ENCODE data around the gene ZDHHC8. TPM values are rescaled to one million over a fixed set of nuclear protein-coding genes. Genes with fewer than 3 reads are reported as not detected.

ZDHHC8 gene
- total and polyA plus RNA-seq, 12 donors, result 5.7 to 109 (median 36.1) TPM

GRCh38 chr22:20160041-20160440 lies 28.4 kb downstream of the ZDHHC8 start:
- no peaks in the 10 kb centered on the region for H3K27me3 ChIP-seq
- TF ChIP-seq POLR2A (IDR thresholded peaks at IDR 0.05), result no peak
- no peak for TF ChIP-seq CTCF (IDR thresholded peaks at IDR 0.05)
- no peak for DNase-seq
- 73 to 88% (median 83%) methylated on average over 8 to 10 of the region's 10 CpGs for WGBS, 4 donors
- peaks cover 0 to 7% of the 10 kb centered on the region in 2 donors for H3K4me1 ChIP-seq (replicated peaks in 1 of 2)
- no peak overlapping the region for H3K27ac ChIP-seq
- H3K4me3 ChIP-seq, result no peak overlapping the region
- H3K36me3 ChIP-seq (replicated peaks in 1 of 2), result no peaks in the 10 kb centered on the region
- intact Hi-C loops (cut with DNase I), result no loop called here
- H3K9me3 ChIP-seq (replicated peaks in 1 of 3), result no peaks in the 10 kb centered on the region

GRCh38 chr22:20164863-20165262 lies 33.3 kb downstream of the ZDHHC8 start:
- WGBS, 4 donors, result 64 to 90% (median 71%) methylated on average over 2 to 11 of the region's 11 CpGs
- H3K36me3 ChIP-seq (replicated peaks in 1 of 2), result no peaks in the 10 kb centered on the region
- H3K4me1 ChIP-seq (replicated peaks in 1 of 2), result no peaks in the 10 kb centered on the region
- H3K27ac ChIP-seq, result no peak overlapping the region
- TF ChIP-seq POLR2A (IDR thresholded peaks at IDR 0.05) (no peak), CTCF (IDR thresholded peaks at IDR 0.05) (no peak)
- H3K9me3 ChIP-seq (replicated peaks in 1 of 3), result no peaks in the 10 kb centered on the region
- no peak overlapping the region for H3K4me3 ChIP-seq
- DNase-seq, result no peak
- H3K27me3 ChIP-seq, result no peaks in the 10 kb centered on the region
- intact Hi-C loops (cut with DNase I), result no loop called here

GRCh38 chr22:20165421-20165820 lies 33.8 kb downstream of the ZDHHC8 start:
- WGBS, 4 donors, result 83 to 92% (median 87%) methylated on average over 3 to 12 of the region's 12 CpGs
- no peak overlapping the region for H3K4me3 ChIP-seq
- H3K4me1 ChIP-seq (replicated peaks in 1 of 2), result no peaks in the 10 kb centered on the region
- no peaks in the 10 kb centered on the region for H3K27me3 ChIP-seq
- intact Hi-C loops (cut with DNase I), result no loop called here
- H3K9me3 ChIP-seq (replicated peaks in 1 of 3), result no peaks in the 10 kb centered on the region
- H3K36me3 ChIP-seq (replicated peaks in 1 of 2), result no peaks in the 10 kb centered on the region
- no peak for TF ChIP-seq CTCF (IDR thresholded peaks at IDR 0.05)
- H3K27ac ChIP-seq, result no peak overlapping the region
- DNase-seq, result no peak

GRCh38 chr22:20165913-20166312 lies 34.3 kb downstream of the ZDHHC8 start:
- no peak for DNase-seq
- Histone ChIP-seq H3K4me3 (no peak overlapping the region), H3K9me3 (replicated peaks in 1 of 3) (no peaks in the 10 kb centered on the region), H3K27ac (no peak overlapping the region), H3K27me3 (no peaks in the 10 kb centered on the region), H3K4me1 (replicated peaks in 1 of 2) (no peaks in the 10 kb centered on the region), H3K36me3 (replicated peaks in 1 of 2) (no peaks in the 10 kb centered on the region)
- TF ChIP-seq CTCF (IDR thresholded peaks at IDR 0.05) (no peak), POLR2A (IDR thresholded peaks at IDR 0.05) (no peak)
- intact Hi-C loops (cut with DNase I), result no loop called here
- WGBS, 4 donors, result 75 to 79% (median 78%) methylated on average over 5 to 7 of the region's 7 CpGs
